Gastroesophageal sphincter (tissue), 3 donors: ENCODE results near the gene SFXN2.
"Not testable (repeated sequence)": the region's sequence is repeated elsewhere in the genome, so short reads cannot be mapped to it uniquely, and the experiment has no call there.

Source experiments
- CTCF ChIP-seq, 4 experiments: fragments of 200-600 bp in 2 of 4; fragments of 450-650 bp in 2 of 4; sonication (generic) in 1 of 4; IDR thresholded peaks; one replicate each; pipeline ENCODE4 v1.5.1; 2017 to 2019; ENCODE audit warnings: antibody characterized with exemption in 4 of 4, mild to moderate bottlenecking in 2 of 4, moderate library complexity in 2 of 4
- EP300 ChIP-seq: sonication (generic); formaldehyde crosslinking; IDR thresholded peaks from one replicate; pipeline ENCODE4 v1.6.1; 2017; ENCODE audit warnings: antibody characterized with exemption, mild to moderate bottlenecking
- POLR2A ChIP-seq, 2 donors: fragments of 450-650 bp; IDR thresholded peaks; one replicate each; pipeline ENCODE4 v1.6.1; 2017; ENCODE audit warnings: antibody characterized with exemption in 2 of 2, mild to moderate bottlenecking in 2 of 2, moderate library complexity in 1 of 2

GRCh38 chr10:102695401-102695800, 19.0 kb upstream of the SFXN2 start:
- not testable (repeated sequence) for TF ChIP-seq POLR2A (IDR thresholded peaks at IDR 0.05); CTCF (IDR thresholded peaks at IDR 0.05); EP300
